ENCODE data around the gene RCE1. TPM values are rescaled to one million over a fixed set of nuclear protein-coding genes. Genes with fewer than 3 reads are reported as not detected.

The RCE1 gene
- total RNA-seq, 1 donor from 2014 or later, result 5.6 TPM

Other genes starting within 250 kb of the RCE1 start
- gene RBM14, start 226.8 kb upstream of the RCE1 start, total RNA-seq, result 30.1 TPM
- gene RBM4, start 204.7 kb upstream of the RCE1 start, total RNA-seq, result 72.1 TPM
- gene RBM4B, start 165.6 kb upstream of the RCE1 start, total RNA-seq, result 14.0 TPM
- gene SPTBN2, start 114.2 kb upstream of the RCE1 start, total RNA-seq, result 0.95 TPM
- 24.7 TPM for gene LRFN4, start 13.6 kb downstream of the RCE1 start, total RNA-seq
- gene PC, start 114.9 kb downstream of the RCE1 start, total RNA-seq, result 7.5 TPM
- gene C11orf86, start 131.9 kb downstream of the RCE1 start, total RNA-seq, result not detected
- 0.32 TPM for gene SYT12, start 179.7 kb downstream of the RCE1 start, total RNA-seq
- 62.5 TPM for gene RHOD, start 213.4 kb downstream of the RCE1 start, total RNA-seq